CD4-positive, alpha-beta memory T cell (primary cell): ENCODE measurements around the gene PARP3. TPM values are rescaled to one million over a fixed set of nuclear protein-coding genes. Genes with fewer than 3 reads are reported as not detected.
A peak's percentile ranks its signal among the peaks of the same experiment; 100 is the strongest.

Experiments used
- CTCF ChIA-PET: fragments of 350-600 bp; sonication (Branson Sonifier 250); formaldehyde crosslinking; loops from one replicate; lab custom pipeline; 2021; ENCODE audit warnings: inconsistent platforms; ENCODE audit not compliant: partially characterized antibody; lab: Charles Lee
- POLR2A ChIA-PET: fragments of 350-600 bp; sonication (Branson Sonifier 250); formaldehyde crosslinking; loops from one replicate; lab custom pipeline; 2021; ENCODE audit not compliant: partially characterized antibody; lab: Charles Lee
- DNase-seq, 5 donors: peaks; one replicate each; pipeline versions ENCODE4 v3.0.0 to v3.0.0-alpha.2; 2020 to 2022; ENCODE audit warnings: mixed read lengths in 1 of 5
- H3K27ac ChIP-seq: one replicate; pipeline ENCODE4 v1.7.0; 2013; ENCODE audit warnings: low read depth, low read length
- H3K27me3 ChIP-seq: 2 replicates; pipeline ENCODE4 v1.7.0; 2013; ENCODE audit warnings: mild to moderate bottlenecking, low read length, moderate library complexity; ENCODE audit not compliant: insufficient read depth
- H3K36me3 ChIP-seq: 2 replicates; pipeline ENCODE4 v1.7.0; 2013; ENCODE audit warnings: mild to moderate bottlenecking, low read length, moderate library complexity; ENCODE audit not compliant: insufficient read depth
- H3K4me1 ChIP-seq: 2 replicates; pipeline ENCODE4 v1.7.0; 2013; ENCODE audit warnings: mild to moderate bottlenecking, low read length, moderate library complexity; ENCODE audit not compliant: insufficient read depth
- H3K4me3 ChIP-seq, 2 donors: one replicate each; pipeline ENCODE4 v1.7.0; 2013; ENCODE audit warnings: low read length in 2 of 2, mild to moderate bottlenecking in 1 of 2
- H3K9me3 ChIP-seq, 2 donors: one replicate each; pipeline ENCODE4 v1.7.0; 2013; ENCODE audit warnings: low read length in 2 of 2, control low read depth in 1 of 2; ENCODE audit not compliant: control insufficient read depth in 1 of 2
- H3K27ac Mint-ChIP-seq, 7 donors: one replicate each; pipeline ENCODE4 v1.8.0; 2020 to 2021; ENCODE audit warnings: mixed read lengths in 7 of 7, mild to moderate bottlenecking in 6 of 7, inconsistent platforms in 3 of 7, moderate library complexity in 3 of 7
- H3K27me3 Mint-ChIP-seq, 2 donors: one replicate each; pipeline ENCODE4 v1.8.0; 2020 to 2021; ENCODE audit warnings: mixed read lengths in 2 of 2
- H3K36me3 Mint-ChIP-seq, 2 donors: one replicate each; pipeline ENCODE4 v1.8.0; 2020 to 2021; ENCODE audit warnings: mixed read lengths in 2 of 2, inconsistent platforms in 1 of 2, mild to moderate bottlenecking in 1 of 2
- H3K4me1 Mint-ChIP-seq, 4 donors: one replicate each; pipeline ENCODE4 v1.8.0; 2020 to 2021; ENCODE audit warnings: mixed read lengths in 4 of 4, mild to moderate bottlenecking in 1 of 4
- H3K4me3 Mint-ChIP-seq, 8 donors: one replicate each; pipeline ENCODE4 v1.8.0; 2020 to 2021; ENCODE audit warnings: mixed read lengths in 8 of 8, mild to moderate bottlenecking in 7 of 8, moderate library complexity in 6 of 8, inconsistent platforms in 3 of 8
- H3K9me3 Mint-ChIP-seq, 8 donors: one replicate each; pipeline ENCODE4 v1.8.0; 2020 to 2021; ENCODE audit warnings: mixed read lengths in 8 of 8, mild to moderate bottlenecking in 5 of 8, inconsistent platforms in 3 of 8, moderate library complexity in 1 of 8
- intact Hi-C: fragments of 100-400 bp; cut with micrococcal nuclease; formaldehyde crosslinking; loops from one replicate; pipeline ENCODE4 v1.15.1; 2023
- polyA plus RNA-seq, 2 donors: library from polyadenylated mRNA; unstranded; fragments of 300-500 nt; fragmentation: Illumina TruSeq; gene quantifications; one replicate each; pipeline ENCODE4 v1.2.3, GENCODE V29; 2021
- total RNA-seq, 2 experiments: library from RNA; stranded (reverse); gene quantifications; one replicate each; pipeline ENCODE4 v1.2.3, GENCODE V29; 2021

The PARP3 gene
- total and polyA plus RNA-seq, 4 experiments from 2014 or later: 2.9 to 10.5 (median 6.9) TPM

- H3K9me3 Mint-ChIP-seq: no peaks in the 10 kb centered on the region
- no peak overlapping the region for H3K27ac ChIP-seq
- H3K27me3 ChIP-seq: no peaks in the 10 kb centered on the region
- CTCF ChIA-PET: interaction anchor here (0.9 to 1.7 kb wide), 3 partner anchors 10 to 20 kb away, joined by 4 to 8 read pairs (median 4); partner anchors contain the start of genes ABHD14B and ACY1
- H3K36me3 Mint-ChIP-seq: peaks cover 8 to 15% of the 10 kb centered on the region in 2 donors
- H3K27ac Mint-ChIP-seq: no peak overlapping the region
- no peak overlapping the region for H3K4me3 Mint-ChIP-seq
- no peaks in the 10 kb centered on the region for H3K9me3 ChIP-seq
- peaks cover 6 to 19% (median 12%) of the 10 kb centered on the region in 4 donors for H3K4me1 Mint-ChIP-seq
- peaks cover 16% of the 10 kb centered on the region for H3K4me1 ChIP-seq
- intact Hi-C loops: no loop called here
- DNase-seq: no peak
- POLR2A ChIA-PET: interaction anchor here (1.1 kb wide), 1 partner anchor 10 kb away, joined by 7 read pairs; the partner anchor contains the start of gene ABHD14B
- H3K4me3 ChIP-seq: no peak overlapping the region
- H3K27me3 Mint-ChIP-seq: peaks cover 0 to 2% of the 10 kb centered on the region in 2 donors
- no peaks in the 10 kb centered on the region for H3K36me3 ChIP-seq
These were observed 20.8 kb downstream of the PARP3 start for GRCh38 chr3:51962854-51963530.

- ChIA-PET CTCF (interaction anchor here (0.5 to 1.7 kb wide), 2 partner anchors 9 to 12 kb away, joined by 3 to 8 read pairs; partner anchors contain the start of gene ABHD14B), POLR2A (interaction anchor here (1.2 to 5.0 kb wide), 2 partner anchors 12 to 31 kb away, joined by 3 to 25 read pairs; partner anchors contain the start of genes ABHD14A, ABHD14B and RPL29)
- H3K9me3 ChIP-seq: no peaks in the 10 kb centered on the region
- no peak overlapping the region for H3K4me3 ChIP-seq
- no peaks in the 10 kb centered on the region for H3K27me3 ChIP-seq
- DNase-seq: no peak
- H3K4me1 ChIP-seq: peaks cover 22% of the 10 kb centered on the region
- no peaks in the 10 kb centered on the region for H3K36me3 ChIP-seq
- Mint-ChIP-seq H3K27ac (peak overlapping the region in 1 of 7 donors; percentile 35), H3K4me3 (no peak overlapping the region), H3K27me3 (no peaks in the 10 kb centered on the region), H3K36me3 (peaks cover 4 to 10% of the 10 kb centered on the region in 2 donors), H3K9me3 (no peaks in the 10 kb centered on the region), H3K4me1 (peaks cover 9 to 25% (median 17%) of the 10 kb centered on the region in 4 donors)
- intact Hi-C loops: no loop called here
- no peak overlapping the region for H3K27ac ChIP-seq
These were observed 21.8 kb downstream of the PARP3 start for GRCh38 chr3:51963951-51964451.

DNA sequence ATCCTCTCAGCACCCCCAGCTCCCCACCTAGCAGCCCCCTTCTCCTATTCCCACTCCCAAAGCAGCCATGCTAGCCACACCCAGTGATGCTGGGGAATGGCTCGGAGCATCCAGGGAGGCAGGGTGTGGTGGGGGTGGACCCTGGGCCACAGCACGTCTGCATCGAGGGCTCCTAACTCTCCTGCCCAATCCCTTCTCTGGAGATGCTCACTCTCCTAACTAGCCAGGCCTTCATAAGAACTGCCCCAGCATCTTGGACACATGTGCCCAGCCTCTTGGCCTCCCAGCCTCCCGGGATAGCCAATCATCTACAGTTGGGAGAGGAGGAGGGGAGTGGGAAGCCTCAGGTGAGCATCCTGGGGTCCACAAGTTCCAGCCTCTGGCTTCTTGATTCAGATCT, 22.4 kb downstream of the PARP3 start:
- H3K27me3 ChIP-seq: no peaks in the 10 kb centered on the region
- H3K4me1 ChIP-seq: peaks cover 22% of the 10 kb centered on the region
- H3K36me3 ChIP-seq: no peaks in the 10 kb centered on the region
- ChIA-PET CTCF (interaction anchor here (1.7 to 2.1 kb wide), 2 partner anchors 9 kb away, joined by 8 to 12 read pairs; partner anchors contain the start of gene ABHD14B), POLR2A (interaction anchor here (1.2 to 6.2 kb wide), 3 partner anchors 11 to 31 kb away, joined by 3 to 28 read pairs (median 25); partner anchors contain the start of genes ABHD14A, ABHD14B, ACY1 and RPL29)
- intact Hi-C loops: no loop called here
- Mint-ChIP-seq H3K36me3 (peaks cover 4 to 10% of the 10 kb centered on the region in 2 donors), H3K9me3 (no peaks in the 10 kb centered on the region), H3K27ac (peak overlapping the region in 2 of 7 donors; percentile 18 to 51), H3K4me3 (peak overlapping the region in 1 of 8 donors; percentile 13), H3K27me3 (no peaks in the 10 kb centered on the region), H3K4me1 (peaks cover 11 to 28% (median 20%) of the 10 kb centered on the region in 4 donors)
- no peak overlapping the region for H3K4me3 ChIP-seq
- no peak for DNase-seq
- H3K27ac ChIP-seq: no peak overlapping the region
- H3K9me3 ChIP-seq: no peaks in the 10 kb centered on the region

GRCh38 chr3:51966016-51966415, 23.9 kb downstream of the PARP3 start:
- H3K4me1 Mint-ChIP-seq: peaks cover 13 to 37% (median 24%) of the 10 kb centered on the region in 4 donors
- H3K9me3 ChIP-seq: no peaks in the 10 kb centered on the region
- H3K4me3 ChIP-seq: no peak overlapping the region
- H3K4me1 ChIP-seq: peaks cover 22% of the 10 kb centered on the region
- no peaks in the 10 kb centered on the region for H3K27me3 Mint-ChIP-seq
- no peaks in the 10 kb centered on the region for H3K27me3 ChIP-seq
- ChIA-PET CTCF (interaction anchor here (0.9 to 2.1 kb wide), 3 partner anchors 8 to 180 kb away, joined by 3 to 12 read pairs (median 3); partner anchors contain the start of genes ABHD14B, PARP3 and RRP9), POLR2A (interaction anchor here (0.8 to 6.2 kb wide), 5 partner anchors 10 to 188 kb away, joined by 3 to 28 read pairs (median 4); partner anchors contain the start of genes ABHD14A, ABHD14B, ACY1 and POC1A)
- peak overlapping the region in 2 of 7 donors; percentile 68 to 80 for H3K27ac Mint-ChIP-seq
- no peaks in the 10 kb centered on the region for H3K9me3 Mint-ChIP-seq
- no peaks in the 10 kb centered on the region for H3K36me3 ChIP-seq
- peak overlapping the region in 7 of 8 donors; percentile 54 to 85 (median 77) for H3K4me3 Mint-ChIP-seq
- intact Hi-C loops: no loop called here
- H3K36me3 Mint-ChIP-seq: peaks cover 0 to 3% of the 10 kb centered on the region in 2 donors
- no peak for DNase-seq
- H3K27ac ChIP-seq: no peak overlapping the region

DNA sequence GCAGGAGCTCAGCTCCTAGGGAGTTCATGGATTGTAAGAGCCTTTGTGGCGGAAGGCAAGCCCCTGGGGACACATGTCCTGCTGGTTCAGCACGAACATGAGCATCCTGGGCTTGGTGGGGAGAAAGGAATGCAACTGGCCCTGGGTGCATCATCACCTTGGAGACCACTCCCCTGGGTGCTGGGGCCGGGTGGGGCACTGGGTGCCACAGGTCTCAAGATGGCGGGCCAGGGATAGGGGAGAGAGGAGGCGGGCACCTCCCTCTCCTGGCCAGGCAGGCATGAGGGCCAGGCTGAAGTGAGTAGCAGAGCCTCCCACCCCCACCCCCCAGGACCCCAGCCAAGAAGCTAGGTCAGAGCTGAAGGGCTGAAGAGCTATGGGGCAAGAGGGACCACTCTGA, 24.3 kb downstream of the PARP3 start:
- Histone ChIP-seq H3K27ac (peak overlapping the region; percentile 57), H3K27me3 (no peaks in the 10 kb centered on the region), H3K36me3 (no peaks in the 10 kb centered on the region), H3K4me1 (peaks cover 22% of the 10 kb centered on the region), H3K9me3 (no peaks in the 10 kb centered on the region), H3K4me3 (peak overlapping the region in 1 of 2 donors; percentile 63)
- POLR2A ChIA-PET: interaction anchor here (0.8 to 6.2 kb wide), 6 partner anchors 9 to 188 kb away, joined by 3 to 28 read pairs (median 12); partner anchors contain the start of genes ABHD14A, ABHD14B, ACY1 and PARP3
- CTCF ChIA-PET: interaction anchor here (0.9 to 2.1 kb wide), 3 partner anchors 7 to 179 kb away, joined by 3 to 12 read pairs (median 3); partner anchors contain the start of genes ABHD14B, PARP3 and RRP9
- intact Hi-C loops: no loop called here
- H3K4me3 Mint-ChIP-seq: peak overlapping the region; percentile 77 to 87 (median 82)
- peaks cover 0 to 1% of the 10 kb centered on the region in 2 donors for H3K36me3 Mint-ChIP-seq
- DNase-seq: no peak
- no peaks in the 10 kb centered on the region for H3K9me3 Mint-ChIP-seq
- no peaks in the 10 kb centered on the region for H3K27me3 Mint-ChIP-seq
- peaks cover 13 to 40% (median 27%) of the 10 kb centered on the region in 4 donors for H3K4me1 Mint-ChIP-seq
- H3K27ac Mint-ChIP-seq: peak overlapping the region; percentile 15 to 94 (median 80)

DNA sequence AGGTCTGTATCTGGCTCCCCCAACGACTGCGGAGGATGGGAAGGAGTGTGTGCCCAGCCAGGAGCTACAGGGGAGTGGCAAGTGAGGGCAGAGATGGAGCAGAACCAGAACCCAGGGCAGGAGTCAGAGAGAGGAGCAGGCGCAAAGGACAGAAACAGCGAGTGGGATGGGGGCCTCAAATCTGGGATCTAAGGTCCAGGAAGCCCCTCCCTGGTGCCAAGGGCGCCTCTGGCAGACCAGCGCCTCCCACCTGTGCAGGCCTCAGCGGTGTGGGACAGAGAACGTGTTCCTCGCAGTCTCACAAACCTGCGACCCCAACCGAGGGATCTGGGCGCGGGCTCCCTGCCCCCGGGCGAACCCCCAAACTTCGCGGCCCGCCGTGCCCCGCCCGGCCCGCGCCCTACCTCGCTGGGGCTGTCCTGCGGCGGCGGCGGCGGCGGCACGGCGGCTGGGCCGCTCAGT, 24.8 kb downstream of the PARP3 start:
- CTCF ChIA-PET: interaction anchor here (0.9 to 2.1 kb wide), 3 partner anchors 7 to 179 kb away, joined by 3 to 12 read pairs (median 3); partner anchors contain the start of genes ABHD14B, PARP3 and RRP9

More for the DNA sequence above, 24.8 kb downstream of the PARP3 start:
- no peaks in the 10 kb centered on the region for H3K27me3 ChIP-seq
- H3K4me3 ChIP-seq: peak overlapping the region; percentile 63 to 65
- H3K36me3 ChIP-seq: no peaks in the 10 kb centered on the region
- Mint-ChIP-seq H3K27ac (peak overlapping the region in 6 of 7 donors; percentile 68 to 94 (median 80)), H3K4me1 (peaks cover 13 to 40% (median 27%) of the 10 kb centered on the region in 4 donors), H3K27me3 (no peaks in the 10 kb centered on the region), H3K9me3 (no peaks in the 10 kb centered on the region), H3K4me3 (peak overlapping the region; percentile 77 to 87 (median 82)), H3K36me3 (peaks cover 0 to 1% of the 10 kb centered on the region in 2 donors)
- intact Hi-C loops: loop anchor here (1.0 kb wide), 1 partner anchor 25 kb away; the partner anchor contains the start of gene PARP3
- no peaks in the 10 kb centered on the region for H3K9me3 ChIP-seq
- H3K4me1 ChIP-seq: peaks cover 22% of the 10 kb centered on the region
- H3K27ac ChIP-seq: peak overlapping the region; percentile 57
- POLR2A ChIA-PET: interaction anchor here (0.6 to 6.2 kb wide), 8 partner anchors 9 to 235 kb away, joined by 3 to 28 read pairs (median 5); partner anchors contain the start of genes ABHD14A, ABHD14B, ACY1 and PARP3
- peak in 3 of 5 donors; percentile 27 to 44 (median 36) for DNase-seq
